ENCODE data around the gene EPHA5. TPM values are rescaled to one million over a fixed set of nuclear protein-coding genes. Genes with fewer than 3 reads are reported as not detected.

The EPHA5 gene
- total RNA-seq, 1 donor from 2014 or later: 0.94 TPM

DNA sequence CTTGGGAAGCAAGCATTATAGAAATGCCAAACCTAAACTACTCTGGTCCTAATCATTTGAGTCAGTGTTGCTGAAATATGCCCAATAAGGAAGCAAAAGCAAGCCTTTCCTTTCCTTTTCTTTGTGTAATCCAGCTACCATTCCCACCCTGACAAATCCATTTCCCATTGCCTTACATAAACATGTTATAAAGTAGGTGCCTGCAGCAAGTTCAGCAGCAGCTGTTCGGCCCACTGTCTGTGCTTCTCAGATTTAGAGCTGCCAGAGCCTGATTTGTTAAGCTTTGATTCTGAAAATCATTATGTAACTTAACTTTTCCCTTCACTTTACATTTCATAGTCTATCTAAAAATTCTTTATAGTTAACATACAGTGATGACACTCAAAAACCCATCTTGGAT is 148.6 kb downstream of the EPHA5 start:
- H3K9me3 Mint-ChIP-seq: peaks cover 10% of the 10 kb centered on the region
- H3K36me3 Mint-ChIP-seq: no peaks in the 10 kb centered on the region
- H3K27ac Mint-ChIP-seq: no peak overlapping the region
- no peak overlapping the region for H3K4me3 Mint-ChIP-seq
- TF ChIP-seq, protein P1, sequence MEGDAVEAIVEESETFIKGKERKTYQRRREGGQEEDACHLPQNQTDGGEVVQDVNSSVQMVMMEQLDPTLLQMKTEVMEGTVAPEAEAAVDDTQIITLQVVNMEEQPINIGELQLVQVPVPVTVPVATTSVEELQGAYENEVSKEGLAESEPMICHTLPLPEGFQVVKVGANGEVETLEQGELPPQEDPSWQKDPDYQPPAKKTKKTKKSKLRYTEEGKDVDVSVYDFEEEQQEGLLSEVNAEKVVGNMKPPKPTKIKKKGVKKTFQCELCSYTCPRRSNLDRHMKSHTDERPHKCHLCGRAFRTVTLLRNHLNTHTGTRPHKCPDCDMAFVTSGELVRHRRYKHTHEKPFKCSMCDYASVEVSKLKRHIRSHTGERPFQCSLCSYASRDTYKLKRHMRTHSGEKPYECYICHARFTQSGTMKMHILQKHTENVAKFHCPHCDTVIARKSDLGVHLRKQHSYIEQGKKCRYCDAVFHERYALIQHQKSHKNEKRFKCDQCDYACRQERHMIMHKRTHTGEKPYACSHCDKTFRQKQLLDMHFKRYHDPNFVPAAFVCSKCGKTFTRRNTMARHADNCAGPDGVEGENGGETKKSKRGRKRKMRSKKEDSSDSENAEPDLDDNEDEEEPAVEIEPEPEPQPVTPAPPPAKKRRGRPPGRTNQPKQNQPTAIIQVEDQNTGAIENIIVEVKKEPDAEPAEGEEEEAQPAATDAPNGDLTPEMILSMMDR (IDR thresholded peaks at IDR 0.05; ENCODE audit: unreplicated experiment): no peak
- DNase-seq (ENCODE audit: low spot score in 2 of 2, unreplicated experiment in 2 of 2): no peak
- peaks cover 8% of the 10 kb centered on the region for H3K4me1 Mint-ChIP-seq
- H3K27me3 Mint-ChIP-seq (ENCODE audit: low read depth): no peaks in the 10 kb centered on the region

DNA sequence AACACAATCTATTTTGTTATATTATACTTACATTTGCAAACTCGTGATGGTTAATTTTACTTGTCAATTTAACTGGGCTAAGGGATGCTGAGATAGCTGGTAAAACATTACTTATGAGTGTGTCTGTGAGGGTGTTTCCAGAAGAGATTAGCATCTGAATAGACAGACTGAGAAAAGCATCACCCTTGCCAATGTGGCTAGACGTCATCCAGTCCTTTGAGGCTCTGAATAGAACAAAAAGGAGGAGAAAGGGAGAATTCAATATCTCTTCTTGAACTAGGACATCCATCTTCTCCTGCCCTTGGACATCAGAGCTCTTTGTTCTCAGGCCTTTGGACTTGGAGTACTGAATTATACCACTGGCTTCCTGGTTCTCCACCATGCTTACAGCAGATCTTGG is 154.6 kb downstream of the EPHA5 start:
- TF ChIP-seq, protein P1 (IDR thresholded peaks at IDR 0.05; ENCODE audit: unreplicated experiment): no peak
- peaks cover 18% of the 10 kb centered on the region for H3K9me3 Mint-ChIP-seq
- H3K27me3 Mint-ChIP-seq (ENCODE audit: low read depth): no peaks in the 10 kb centered on the region
- H3K36me3 Mint-ChIP-seq: no peaks in the 10 kb centered on the region
- no peak for DNase-seq (ENCODE audit: low spot score in 2 of 2, unreplicated experiment in 2 of 2)
- H3K4me3 Mint-ChIP-seq: no peak overlapping the region
- H3K4me1 Mint-ChIP-seq: no peaks in the 10 kb centered on the region
- H3K27ac Mint-ChIP-seq: no peak overlapping the region

DNA sequence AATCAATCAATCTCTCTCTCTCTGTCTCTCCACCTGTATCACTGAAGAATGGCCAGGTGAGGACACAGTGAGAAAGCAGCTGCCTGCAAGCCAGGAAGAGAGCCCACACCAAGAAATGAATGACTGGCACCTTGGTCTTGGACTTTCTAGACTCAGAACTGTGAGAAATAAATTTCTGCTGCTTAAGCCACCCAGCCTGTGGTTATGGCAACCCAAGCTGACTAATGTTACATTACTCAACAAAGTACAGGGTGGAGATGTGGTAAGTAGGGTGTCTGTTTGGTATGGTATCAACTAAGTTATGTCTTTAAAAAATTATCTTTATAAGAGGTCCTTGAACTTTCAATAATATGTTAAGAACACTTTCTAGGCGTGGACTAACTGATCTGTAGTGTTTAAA is 159.3 kb downstream of the EPHA5 start:
- Mint-ChIP-seq H3K4me1 (no peaks in the 10 kb centered on the region), H3K27me3 (ENCODE audit: low read depth) (no peaks in the 10 kb centered on the region), H3K9me3 (peaks cover 6% of the 10 kb centered on the region), H3K36me3 (no peaks in the 10 kb centered on the region), H3K4me3 (no peak overlapping the region), H3K27ac (no peak overlapping the region)
- TF ChIP-seq, protein P1 (IDR thresholded peaks at IDR 0.05; ENCODE audit: unreplicated experiment): no peak
- DNase-seq (ENCODE audit: low spot score in 2 of 2, unreplicated experiment in 2 of 2): no peak

DNA sequence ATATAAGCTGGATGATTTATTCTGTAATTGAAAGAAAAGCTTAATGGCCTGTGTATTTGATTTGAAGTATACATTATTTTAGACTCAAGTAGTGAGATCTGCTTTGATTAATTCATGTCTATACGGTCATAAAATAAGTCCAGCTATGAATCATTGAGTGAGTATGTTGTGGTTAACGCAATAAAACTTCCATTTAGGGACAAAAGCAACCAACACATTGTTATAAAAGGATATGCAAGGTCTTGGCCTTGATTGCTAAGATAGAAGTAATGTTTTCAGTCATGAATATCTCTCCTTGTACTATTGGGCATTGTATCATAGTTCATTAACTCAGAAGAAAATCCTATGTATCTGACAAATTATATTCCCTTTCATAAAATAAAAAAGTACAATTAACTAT is 162.1 kb downstream of the EPHA5 start:
- Mint-ChIP-seq H3K27me3 (ENCODE audit: low read depth) (no peaks in the 10 kb centered on the region), H3K9me3 (peaks cover 3% of the 10 kb centered on the region), H3K4me1 (no peaks in the 10 kb centered on the region), H3K36me3 (no peaks in the 10 kb centered on the region), H3K27ac (no peak overlapping the region), H3K4me3 (no peak overlapping the region)
- no peak for DNase-seq (ENCODE audit: low spot score in 2 of 2, unreplicated experiment in 2 of 2)
- TF ChIP-seq, protein P1 (IDR thresholded peaks at IDR 0.05; ENCODE audit: unreplicated experiment): no peak

DNA sequence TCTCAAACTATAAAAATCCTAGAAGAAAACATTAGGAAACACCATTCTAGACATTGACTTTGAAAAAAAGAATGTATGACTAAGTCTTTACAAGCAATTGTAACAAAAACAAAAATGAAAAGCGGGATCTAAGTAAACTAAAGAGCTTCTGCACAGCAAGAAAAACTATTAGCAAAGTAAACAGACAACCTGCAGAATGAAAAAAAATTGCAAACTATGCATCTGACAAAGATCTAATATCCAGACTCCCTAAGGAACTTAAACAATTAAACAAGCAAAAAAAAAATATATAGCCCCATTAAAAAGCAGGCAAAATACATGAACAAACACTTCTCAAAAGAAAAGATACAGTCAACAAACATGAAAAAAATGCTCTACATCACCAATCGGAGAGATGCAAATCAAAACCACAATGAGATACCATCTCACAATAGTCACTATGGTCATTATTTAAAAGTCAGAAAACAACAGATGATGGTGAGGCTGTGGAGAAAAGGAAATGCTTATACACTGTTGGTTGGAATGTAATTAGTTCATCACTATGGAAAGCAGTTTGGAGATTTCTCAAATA is 168.1 kb downstream of the EPHA5 start:
- Mint-ChIP-seq H3K9me3 (peaks cover 7% of the 10 kb centered on the region), H3K4me1 (no peaks in the 10 kb centered on the region), H3K4me3 (no peak overlapping the region), H3K27ac (no peak overlapping the region), H3K36me3 (no peaks in the 10 kb centered on the region), H3K27me3 (ENCODE audit: low read depth) (no peaks in the 10 kb centered on the region)
- DNase-seq (ENCODE audit: low spot score in 2 of 2, unreplicated experiment in 2 of 2): no peak
- TF ChIP-seq, protein P1 (IDR thresholded peaks at IDR 0.05; ENCODE audit: unreplicated experiment): no peak

DNA sequence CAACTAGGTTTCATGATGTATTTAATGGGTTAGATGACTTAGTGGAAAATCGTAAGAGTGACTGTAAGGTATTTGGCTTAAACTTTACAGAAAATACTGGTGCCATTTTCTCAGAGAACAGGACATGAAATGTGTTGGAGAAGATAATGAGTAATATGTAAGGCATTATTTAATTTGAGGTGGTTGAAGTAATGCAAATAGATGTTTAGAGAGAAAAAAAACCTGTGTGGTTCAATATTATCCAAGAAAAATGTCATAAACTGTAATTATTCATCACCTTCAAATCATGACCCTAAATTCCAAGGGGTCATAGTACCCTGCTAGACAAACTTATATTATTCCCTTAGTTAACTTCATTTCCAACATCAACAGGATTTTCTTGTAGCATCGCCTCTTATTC is 171.7 kb downstream of the EPHA5 start:
- TF ChIP-seq, protein P1 (IDR thresholded peaks at IDR 0.05; ENCODE audit: unreplicated experiment): no peak
- H3K27ac Mint-ChIP-seq: no peak overlapping the region

More for the DNA sequence above, 171.7 kb downstream of the EPHA5 start:
- Mint-ChIP-seq H3K9me3 (peaks cover 4% of the 10 kb centered on the region), H3K4me3 (no peak overlapping the region), H3K27me3 (ENCODE audit: low read depth) (no peaks in the 10 kb centered on the region), H3K36me3 (no peaks in the 10 kb centered on the region), H3K4me1 (no peaks in the 10 kb centered on the region)
- no peak for DNase-seq (ENCODE audit: low spot score in 2 of 2, unreplicated experiment in 2 of 2)
